ENCODE data around the gene P2RX6.
"Not testable (repeated sequence)": the region's sequence is repeated elsewhere in the genome, so short reads cannot be mapped to it uniquely, and the experiment has no call there.

Gene P2RX6

GRCh38 chr22:21055880-21056319 lies 40.9 kb downstream of the P2RX6 start:
- DNase-seq: no peak

GRCh38 chr22:21060363-21060762 lies 45.4 kb downstream of the P2RX6 start:
- not testable (repeated sequence) for DNase-seq

- DNase-seq: not testable (repeated sequence)
Measured at GRCh38 chr22:21061660-21062321, 46.8 kb downstream of the P2RX6 start.

- DNase-seq: not testable (repeated sequence)
Measured at GRCh38 chr22:21064425-21064824, 49.5 kb downstream of the P2RX6 start.

- no peak for DNase-seq
Measured at GRCh38 chr22:21064917-21065864, 50.2 kb downstream of the P2RX6 start.

- DNase-seq: no peak
Measured at GRCh38 chr22:21067075-21067900, 52.3 kb downstream of the P2RX6 start.

- no peak for DNase-seq
Measured at GRCh38 chr22:21067901-21068680, 53.1 kb downstream of the P2RX6 start.

GRCh38 chr22:21068681-21069276 lies 53.8 kb downstream of the P2RX6 start:
- no peak for DNase-seq

GRCh38 chr22:21069375-21069774 lies 54.4 kb downstream of the P2RX6 start:
- no peak for DNase-seq

- no peak for DNase-seq
Measured at GRCh38 chr22:21070690-21071615, 56.0 kb downstream of the P2RX6 start.

GRCh38 chr22:21071796-21072195 lies 56.8 kb downstream of the P2RX6 start:
- DNase-seq: not testable (repeated sequence)

GRCh38 chr22:21073023-21073422 lies 58.1 kb downstream of the P2RX6 start:
- no peak for DNase-seq

- no peak for DNase-seq
Measured at GRCh38 chr22:21073482-21073881, 58.5 kb downstream of the P2RX6 start.

GRCh38 chr22:21074102-21074715 lies 59.2 kb downstream of the P2RX6 start:
- no peak for DNase-seq

GRCh38 chr22:21075516-21076138 lies 60.7 kb downstream of the P2RX6 start:
- no peak for DNase-seq

GRCh38 chr22:21076912-21077625 lies 62.1 kb downstream of the P2RX6 start:
- no peak for DNase-seq

Measured in SHP77 (cell line).